Astrocyte (in vitro differentiated cells and primary cell): ENCODE data around the gene MRGPRG. TPM values are rescaled to one million over a fixed set of nuclear protein-coding genes. Genes with fewer than 3 reads are reported as not detected.

Experiments
- DNase-seq: peaks from one replicate; pipeline ENCODE4 v3.0.0-alpha.2; 2010; ENCODE audit warnings: low read depth
- FAIRE-seq: peaks from 2 replicates; lab custom pipeline; 2011; peaks lifted over from hg19 to GRCh38; lab: Jason Lieb, UNC
- H2AFZ ChIP-seq: 2 replicates; pipeline ENCODE4 v1.6.0; 2012; ENCODE audit warnings: low read depth, low read length, inconsistent platforms
- H3K27ac ChIP-seq: 2 replicates; pipeline ENCODE4 v1.5.1; 2011; ENCODE audit warnings: low read depth, low read length, inconsistent platforms
- H3K27me3 ChIP-seq: 2 replicates; pipeline ENCODE4 v1.6.0; 2011; ENCODE audit warnings: low read length, inconsistent platforms; ENCODE audit not compliant: insufficient read depth
- H3K36me3 ChIP-seq: 2 replicates; pipeline ENCODE4 v1.5.1; 2011; ENCODE audit warnings: low read length, inconsistent platforms; ENCODE audit not compliant: insufficient read depth
- H3K4me1 ChIP-seq: 2 replicates; pipeline ENCODE4 v1.5.1; 2011; ENCODE audit warnings: low read length, inconsistent platforms; ENCODE audit not compliant: insufficient read depth
- H3K4me2 ChIP-seq: 2 replicates; pipeline ENCODE4 v1.6.0; 2012; ENCODE audit warnings: low read length, inconsistent platforms
- H3K4me3 ChIP-seq: 2 replicates; pipeline ENCODE4 v1.5.1; 2011; ENCODE audit warnings: low read depth, mild to moderate bottlenecking, low read length, inconsistent platforms; ENCODE audit not compliant: insufficient read depth
- H3K79me2 ChIP-seq: 2 replicates; pipeline ENCODE4 v1.6.0; 2012; ENCODE audit warnings: mild to moderate bottlenecking, low read length, inconsistent platforms; ENCODE audit not compliant: insufficient read depth
- H3K9ac ChIP-seq: 2 replicates; pipeline ENCODE4 v1.6.0; 2012; ENCODE audit warnings: mild to moderate bottlenecking, low read length, inconsistent platforms
- H3K9me3 ChIP-seq: 2 replicates; pipeline ENCODE4 v1.5.1; 2012; ENCODE audit warnings: low read depth, mild to moderate bottlenecking, low read length, inconsistent platforms; ENCODE audit not compliant: insufficient read depth
- H4K20me1 ChIP-seq: 2 replicates; pipeline ENCODE4 v1.6.0; 2012; ENCODE audit warnings: low read length, inconsistent platforms; ENCODE audit not compliant: insufficient read depth
- H3K27ac Mint-ChIP-seq: one replicate; pipeline ENCODE4 v1.8.0; 2021; ENCODE audit warnings: mild to moderate bottlenecking, mixed read lengths; ENCODE audit not compliant: unreplicated experiment
- H3K27me3 Mint-ChIP-seq: one replicate; pipeline ENCODE4 v1.8.0; 2021; ENCODE audit warnings: low read depth, mixed read lengths; ENCODE audit not compliant: unreplicated experiment
- H3K36me3 Mint-ChIP-seq: one replicate; pipeline ENCODE4 v1.8.0; 2021; ENCODE audit warnings: low read depth, mixed read lengths; ENCODE audit not compliant: unreplicated experiment
- H3K4me1 Mint-ChIP-seq: one replicate; pipeline ENCODE4 v1.8.0; 2021; ENCODE audit warnings: low read depth, mixed read lengths; ENCODE audit not compliant: unreplicated experiment
- H3K4me3 Mint-ChIP-seq: one replicate; pipeline ENCODE4 v1.8.0; 2021; ENCODE audit warnings: mild to moderate bottlenecking, moderate library complexity, mixed read lengths; ENCODE audit not compliant: unreplicated experiment
- H3K9me3 Mint-ChIP-seq: one replicate; pipeline ENCODE4 v1.8.0; 2021; ENCODE audit warnings: mild to moderate bottlenecking, mixed read lengths; ENCODE audit not compliant: unreplicated experiment
- CTCF ChIP-seq: IDR thresholded peaks from 2 replicates; pipeline ENCODE4 v1.5.1; 2011; ENCODE audit warnings: low read depth, mild to moderate bottlenecking, inconsistent platforms, low read length, moderate library complexity; ENCODE audit not compliant: insufficient read depth
- EZH2 ChIP-seq: IDR thresholded peaks from 2 replicates; pipeline ENCODE4 v1.6.1; 2012; ENCODE audit warnings: mild to moderate bottlenecking, low read length, inconsistent platforms; ENCODE audit not compliant: insufficient read depth
- total RNA-seq: library from RNA; stranded (reverse); gene quantifications from 2 replicates; pipeline ENCODE4 v1.2.1, GENCODE V29; 2021

MRGPRG gene
- total RNA-seq, 1 donor from 2014 or later, result not detected

- no peak for DNase-seq
- peaks cover 6% of the 10 kb centered on the region for H3K27me3 ChIP-seq
- H3K9ac ChIP-seq, result no peak overlapping the region
- Mint-ChIP-seq H3K36me3 (no peaks in the 10 kb centered on the region), H3K4me1 (peaks cover 2% of the 10 kb centered on the region), H3K27ac (no peak overlapping the region), H3K4me3 (no peak overlapping the region), H3K27me3 (peaks cover 29% of the 10 kb centered on the region), H3K9me3 (no peaks in the 10 kb centered on the region)
- H3K36me3 ChIP-seq, result no peaks in the 10 kb centered on the region
- H3K79me2 ChIP-seq, result no peaks in the 10 kb centered on the region
- H2AFZ ChIP-seq, result no peak overlapping the region
- no peak for FAIRE-seq
- H3K4me1 ChIP-seq, result no peaks in the 10 kb centered on the region
- no peak overlapping the region for H3K4me2 ChIP-seq
- no peak overlapping the region for H3K27ac ChIP-seq
- H3K9me3 ChIP-seq, result peaks cover 5% of the 10 kb centered on the region
- no peak overlapping the region for H3K4me3 ChIP-seq
- H4K20me1 ChIP-seq, result no peaks in the 10 kb centered on the region
- TF ChIP-seq CTCF (no peak), EZH2 (no peak)
Observed at GRCh38 chr11:3193373-3194015, 25.1 kb downstream of the MRGPRG start.

DNA sequence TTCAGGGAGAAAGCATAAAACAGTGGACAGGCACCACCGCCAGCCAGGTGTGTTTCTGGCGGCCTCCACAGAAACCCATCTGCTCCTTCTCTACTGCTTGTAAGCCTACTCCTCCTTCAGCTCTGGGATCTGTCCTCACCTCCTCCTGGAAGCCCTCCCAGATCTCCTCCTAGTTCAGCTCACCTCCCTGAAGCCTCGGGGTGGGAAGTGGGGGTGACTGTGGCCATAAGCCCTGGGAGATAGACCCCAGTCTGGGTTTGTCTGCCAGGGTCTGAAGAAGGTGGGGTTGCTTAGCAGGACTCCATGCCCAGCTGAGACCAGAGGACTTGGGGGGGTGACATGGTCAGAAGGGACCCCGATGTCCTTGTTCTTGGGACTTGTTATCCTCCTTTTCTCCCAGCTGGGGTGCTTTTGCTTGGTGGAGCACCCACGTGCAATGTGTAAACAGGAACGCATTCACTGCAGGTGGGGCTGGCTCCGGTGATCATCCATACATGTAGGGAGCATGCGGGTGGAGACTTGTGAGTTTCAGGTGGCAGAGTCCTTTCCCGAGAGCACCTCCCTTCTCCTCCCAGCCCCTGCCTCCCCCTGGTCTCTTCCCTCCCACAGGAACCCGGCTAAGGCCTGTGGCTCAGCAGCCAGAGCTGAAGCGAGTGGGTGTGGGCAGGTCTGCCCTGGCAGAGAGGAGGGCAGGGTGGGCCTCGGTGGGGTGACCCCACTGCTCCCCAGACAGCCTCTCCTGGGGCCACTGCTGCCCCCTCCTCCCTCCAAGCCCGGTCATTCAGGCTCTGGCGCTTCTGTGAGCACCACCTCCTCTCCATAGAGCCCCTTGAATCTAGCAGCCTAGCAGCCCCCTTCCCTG is 25.9 kb downstream of the MRGPRG start:
- TF ChIP-seq CTCF (no peak), EZH2 (no peak)
- Mint-ChIP-seq H3K4me1 (peaks cover 2% of the 10 kb centered on the region), H3K27me3 (peaks cover 24% of the 10 kb centered on the region), H3K36me3 (no peaks in the 10 kb centered on the region), H3K27ac (no peak overlapping the region), H3K4me3 (no peak overlapping the region), H3K9me3 (no peaks in the 10 kb centered on the region)
- H3K4me2 ChIP-seq, result no peak overlapping the region
- no peak overlapping the region for H3K27ac ChIP-seq
- no peak for DNase-seq
- no peak for FAIRE-seq
- H3K9me3 ChIP-seq, result peaks cover 5% of the 10 kb centered on the region
- peaks cover 6% of the 10 kb centered on the region for H3K27me3 ChIP-seq
- no peak overlapping the region for H3K9ac ChIP-seq
- H3K4me1 ChIP-seq, result no peaks in the 10 kb centered on the region
- H2AFZ ChIP-seq, result no peak overlapping the region
- no peaks in the 10 kb centered on the region for H4K20me1 ChIP-seq
- no peaks in the 10 kb centered on the region for H3K79me2 ChIP-seq
- no peak overlapping the region for H3K4me3 ChIP-seq
- H3K36me3 ChIP-seq, result no peaks in the 10 kb centered on the region
